Kidney epithelial cell (primary cell): Measurements from ENCODE around the gene FBXL15. TPM values are rescaled to one million over a fixed set of nuclear protein-coding genes. Genes with fewer than 3 reads are reported as not detected.

Experiments
- DNase-seq: peaks from one replicate; pipeline ENCODE4 v3.0.0-alpha.2; 2010; ENCODE audit warnings: low read depth
- H3K27me3 ChIP-seq: 2 replicates; pipeline ENCODE4 v1.6.0; 2011; ENCODE audit warnings: low read length; ENCODE audit not compliant: control insufficient read depth, insufficient read depth
- H3K36me3 ChIP-seq: 2 replicates; pipeline ENCODE4 v1.5.1; 2011; ENCODE audit warnings: low read length; ENCODE audit not compliant: control insufficient read depth, insufficient read depth
- H3K4me3 ChIP-seq: 2 replicates; pipeline ENCODE4 v1.5.1; 2011; ENCODE audit warnings: low read depth, mild to moderate bottlenecking, control low read depth, low read length
- CTCF ChIP-seq: IDR thresholded peaks from 2 replicates; pipeline ENCODE4 v1.5.1; 2011; ENCODE audit warnings: mild to moderate bottlenecking, moderate library complexity, low read length, control low read depth, inconsistent platforms; ENCODE audit not compliant: insufficient read depth, poor library complexity, severe bottlenecking
- total RNA-seq: library from RNA; depleted of rRNA; stranded (reverse); fragments of >200 nt; gene quantifications from 2 replicates; pipeline ENCODE4 v1.2.3, GENCODE V29; 2015

The FBXL15 gene
- total RNA-seq, 1 donor from 2014 or later = 20.6 TPM

- TF ChIP-seq CTCF = no peak
These were observed 17.5 kb upstream of the FBXL15 start for GRCh38 chr10:102403115-102403514.

GRCh38 chr10:102404361-102405107 lies 16.1 kb upstream of the FBXL15 start:
- TF ChIP-seq CTCF = no peak
- Histone ChIP-seq H3K4me3 (no peak overlapping the region), H3K36me3 (peaks cover 1% of the 10 kb centered on the region), H3K27me3 (peaks cover 17% of the 10 kb centered on the region)
- no peak for DNase-seq

More at GRCh38 chr10:102403115-102403514, 17.5 kb upstream of the FBXL15 start:
- H3K36me3 ChIP-seq = peaks cover 1% of the 10 kb centered on the region
- no peak overlapping the region for H3K4me3 ChIP-seq
- DNase-seq = no peak
- peaks cover 6% of the 10 kb centered on the region for H3K27me3 ChIP-seq

- TF ChIP-seq CTCF = no peak
- Histone ChIP-seq H3K27me3 (peaks cover 22% of the 10 kb centered on the region), H3K36me3 (no peaks in the 10 kb centered on the region), H3K4me3 (no peak overlapping the region)
- no peak for DNase-seq
These were observed 15.5 kb upstream of the FBXL15 start for GRCh38 chr10:102405108-102405571.

- no peak for TF ChIP-seq CTCF
- DNase-seq = no peak
These were observed 15.0 kb upstream of the FBXL15 start for GRCh38 chr10:102405632-102406031.

GRCh38 chr10:102406815-102407214 lies 13.8 kb upstream of the FBXL15 start:
- Histone ChIP-seq H3K27me3 (peaks cover 38% of the 10 kb centered on the region), H3K4me3 (no peak overlapping the region)
- TF ChIP-seq CTCF = no peak

More at GRCh38 chr10:102405632-102406031, 15.0 kb upstream of the FBXL15 start:
- Histone ChIP-seq H3K27me3 (peaks cover 27% of the 10 kb centered on the region), H3K4me3 (no peak overlapping the region), H3K36me3 (no peaks in the 10 kb centered on the region)

GRCh38 chr10:102407425-102408130 lies 13.1 kb upstream of the FBXL15 start:
- peaks cover 46% of the 10 kb centered on the region for H3K27me3 ChIP-seq
- DNase-seq = no peak
- no peak for TF ChIP-seq CTCF

More at GRCh38 chr10:102406815-102407214, 13.8 kb upstream of the FBXL15 start:
- H3K36me3 ChIP-seq = no peaks in the 10 kb centered on the region
- no peak for DNase-seq

More at GRCh38 chr10:102407425-102408130, 13.1 kb upstream of the FBXL15 start:
- Histone ChIP-seq H3K36me3 (no peaks in the 10 kb centered on the region), H3K4me3 (no peak overlapping the region)
